Loucy (cell line): ENCODE measurements around the gene ZNF407.

Experiments used
- EZH2phosphoT487 ChIP-seq: fragments of 200-600 bp; IDR thresholded peaks from 2 replicates; pipeline ENCODE4 v1.6.1; 2018; ENCODE audit warnings: antibody characterized with exemption, mild to moderate bottlenecking, moderate library complexity, borderline replicate concordance
- TF ChIP-seq, protein P1 (sequence below): fragments of 200-600 bp; sonication (generic); conservative IDR thresholded peaks from 2 replicates; pipeline ENCODE4 v1.5.1; 2014; ENCODE audit warnings: mild to moderate bottlenecking, antibody characterized with exemption, low read length

DNA sequence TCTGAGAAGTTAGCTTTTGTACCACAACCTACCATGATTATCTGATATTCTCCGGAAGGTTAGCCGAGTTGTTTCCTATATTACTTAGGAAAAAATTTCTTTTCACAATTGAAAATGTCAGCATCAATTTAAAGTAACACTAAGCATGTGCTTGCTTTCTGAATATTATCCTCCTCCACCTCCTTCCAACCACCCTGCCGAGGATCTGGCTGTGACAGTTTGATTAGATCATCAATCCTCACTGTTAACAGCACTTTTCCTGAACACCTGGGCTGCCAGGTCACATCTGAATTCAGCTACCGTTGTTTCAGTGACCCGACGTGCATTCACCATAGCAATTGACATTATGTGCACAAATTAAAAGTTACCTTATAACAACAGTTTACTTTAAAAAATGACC is 207.0 kb downstream of the ZNF407 start:
- TF ChIP-seq, protein P1, sequence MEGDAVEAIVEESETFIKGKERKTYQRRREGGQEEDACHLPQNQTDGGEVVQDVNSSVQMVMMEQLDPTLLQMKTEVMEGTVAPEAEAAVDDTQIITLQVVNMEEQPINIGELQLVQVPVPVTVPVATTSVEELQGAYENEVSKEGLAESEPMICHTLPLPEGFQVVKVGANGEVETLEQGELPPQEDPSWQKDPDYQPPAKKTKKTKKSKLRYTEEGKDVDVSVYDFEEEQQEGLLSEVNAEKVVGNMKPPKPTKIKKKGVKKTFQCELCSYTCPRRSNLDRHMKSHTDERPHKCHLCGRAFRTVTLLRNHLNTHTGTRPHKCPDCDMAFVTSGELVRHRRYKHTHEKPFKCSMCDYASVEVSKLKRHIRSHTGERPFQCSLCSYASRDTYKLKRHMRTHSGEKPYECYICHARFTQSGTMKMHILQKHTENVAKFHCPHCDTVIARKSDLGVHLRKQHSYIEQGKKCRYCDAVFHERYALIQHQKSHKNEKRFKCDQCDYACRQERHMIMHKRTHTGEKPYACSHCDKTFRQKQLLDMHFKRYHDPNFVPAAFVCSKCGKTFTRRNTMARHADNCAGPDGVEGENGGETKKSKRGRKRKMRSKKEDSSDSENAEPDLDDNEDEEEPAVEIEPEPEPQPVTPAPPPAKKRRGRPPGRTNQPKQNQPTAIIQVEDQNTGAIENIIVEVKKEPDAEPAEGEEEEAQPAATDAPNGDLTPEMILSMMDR = no peak
- no peak for TF ChIP-seq EZH2phosphoT487
